Glutamatergic neuron (in vitro differentiated cells): Measurements from ENCODE around the gene BRAP. TPM values are rescaled to one million over a fixed set of nuclear protein-coding genes. Genes with fewer than 3 reads are reported as not detected.

Source experiments
- DNase-seq: peaks from one replicate; pipeline ENCODE4 v3.0.0; 2022
- H3K27ac Mint-ChIP-seq: one replicate; pipeline ENCODE4 v1.8.0; 2020; ENCODE audit warnings: mild to moderate bottlenecking, mixed read lengths, inconsistent platforms; ENCODE audit not compliant: unreplicated experiment
- H3K27me3 Mint-ChIP-seq: one replicate; pipeline ENCODE4 v1.8.0; 2020; ENCODE audit warnings: mild to moderate bottlenecking, moderate library complexity, mixed read lengths, inconsistent platforms; ENCODE audit not compliant: unreplicated experiment
- H3K36me3 Mint-ChIP-seq: one replicate; pipeline ENCODE4 v1.8.0; 2020; ENCODE audit warnings: mild to moderate bottlenecking, mixed read lengths, inconsistent platforms; ENCODE audit not compliant: unreplicated experiment
- H3K4me1 Mint-ChIP-seq: one replicate; pipeline ENCODE4 v1.8.0; 2020; ENCODE audit warnings: mild to moderate bottlenecking, low read depth, mixed read lengths, inconsistent platforms; ENCODE audit not compliant: unreplicated experiment
- H3K4me3 Mint-ChIP-seq: one replicate; pipeline ENCODE4 v1.8.0; 2020; ENCODE audit warnings: mild to moderate bottlenecking, mixed read lengths, inconsistent platforms; ENCODE audit not compliant: unreplicated experiment
- H3K9me3 Mint-ChIP-seq: one replicate; pipeline ENCODE4 v1.8.0; 2020; ENCODE audit warnings: mild to moderate bottlenecking, moderate library complexity, mixed read lengths, inconsistent platforms; ENCODE audit not compliant: unreplicated experiment
- CTCF ChIP-seq: fragments of 200-600 bp; sonication (generic); IDR thresholded peaks from one replicate; pipeline ENCODE4 v1.5.0; 2021; ENCODE audit not compliant: partially characterized antibody, unreplicated experiment
- total RNA-seq: library from RNA; stranded (reverse); fragmentation: NEBNext Ultra II Directional; extraction: Animal tissue kit (Norgen Biotek cat#: 25700); gene quantifications from one replicate; pipeline ENCODE4 v1.2.1, GENCODE V29; 2021; ENCODE audit not compliant: unreplicated experiment

BRAP gene
- total RNA-seq, 1 donor from 2014 or later, result 26.1 TPM

DNA sequence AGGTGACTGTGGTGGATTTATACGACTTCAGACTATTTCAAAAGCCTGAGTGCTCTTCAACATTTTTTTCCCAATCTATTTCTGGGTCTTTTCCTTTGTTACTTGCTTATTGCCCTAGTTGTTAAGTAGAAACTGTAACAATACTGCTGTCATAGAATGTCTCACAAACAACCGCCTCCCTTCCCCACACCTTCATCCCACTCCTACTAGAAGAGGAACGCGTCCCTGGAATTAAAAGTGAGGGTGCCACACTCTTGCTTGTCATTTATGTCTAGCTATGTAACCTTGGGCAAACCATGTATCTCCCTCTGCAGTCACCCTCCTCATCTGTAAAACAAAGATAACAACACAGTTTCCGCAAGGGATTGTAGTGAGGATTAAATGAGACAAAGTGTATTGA lies 8.6 kb downstream of the BRAP start:
- Mint-ChIP-seq H3K27me3 (no peaks in the 10 kb centered on the region), H3K4me3 (no peak overlapping the region), H3K4me1 (no peaks in the 10 kb centered on the region), H3K27ac (no peak overlapping the region), H3K9me3 (no peaks in the 10 kb centered on the region), H3K36me3 (no peaks in the 10 kb centered on the region)
- no peak for TF ChIP-seq CTCF
- no peak for DNase-seq

DNA sequence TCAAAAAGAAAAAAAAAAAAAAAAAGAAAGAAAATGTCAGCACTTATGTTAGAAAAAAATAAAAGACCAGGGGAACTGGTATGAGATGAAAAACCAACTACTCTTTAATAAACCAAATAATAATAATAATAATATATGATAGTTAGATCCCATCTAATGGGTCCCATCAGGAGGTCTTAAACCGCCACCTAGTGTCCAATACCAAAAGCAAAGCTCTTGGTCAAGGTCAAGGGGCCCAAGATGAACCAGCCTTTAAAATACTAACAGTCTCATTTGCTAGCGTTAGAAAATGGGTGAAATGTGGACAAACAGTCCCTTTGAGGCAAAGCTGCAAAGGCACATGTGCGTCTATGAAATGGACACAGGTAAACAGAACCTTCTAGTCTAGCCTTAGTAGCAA lies 12.3 kb downstream of the BRAP start:
- no peak overlapping the region for H3K27ac Mint-ChIP-seq
- H3K36me3 Mint-ChIP-seq, result no peaks in the 10 kb centered on the region
- DNase-seq, result no peak
- no peaks in the 10 kb centered on the region for H3K4me1 Mint-ChIP-seq
- H3K9me3 Mint-ChIP-seq, result no peaks in the 10 kb centered on the region
- no peaks in the 10 kb centered on the region for H3K27me3 Mint-ChIP-seq
- no peak overlapping the region for H3K4me3 Mint-ChIP-seq
- TF ChIP-seq CTCF, result peak; percentile 53

DNA sequence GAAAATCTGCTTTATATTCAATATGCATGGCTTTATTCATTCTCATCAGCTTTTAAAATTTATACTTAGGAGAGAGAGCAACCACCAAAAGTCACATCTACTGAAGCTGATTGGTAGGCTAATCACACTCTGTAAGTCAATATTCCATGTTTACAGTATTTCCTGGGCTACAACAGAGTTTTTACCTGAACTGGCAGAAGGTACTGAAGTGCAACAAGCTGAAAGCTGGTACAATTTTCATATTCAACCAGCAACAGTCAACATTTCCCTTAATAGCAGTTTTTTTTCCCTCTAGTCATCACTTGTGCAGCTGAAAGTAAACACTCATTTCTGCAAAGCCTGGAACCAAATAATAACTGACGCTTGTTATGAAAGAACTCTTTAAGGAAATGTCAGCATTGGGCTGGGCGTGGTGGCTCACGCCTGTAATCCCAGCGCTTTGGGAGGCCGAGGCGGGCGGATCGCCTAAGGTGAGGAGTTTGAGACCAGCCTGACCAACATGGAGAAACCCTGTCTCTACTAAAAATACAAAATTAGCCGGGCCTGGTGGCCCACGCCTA lies 12.9 kb downstream of the BRAP start:
- Mint-ChIP-seq H3K27me3 (no peaks in the 10 kb centered on the region), H3K4me3 (no peak overlapping the region), H3K27ac (no peak overlapping the region), H3K36me3 (no peaks in the 10 kb centered on the region), H3K4me1 (no peaks in the 10 kb centered on the region), H3K9me3 (no peaks in the 10 kb centered on the region)
- DNase-seq, result no peak
- no peak for TF ChIP-seq CTCF

GRCh38 chr12:111664961-111665865 lies 20.5 kb downstream of the BRAP start:
- DNase-seq, result no peak

More at GRCh38 chr12:111664961-111665865, 20.5 kb downstream of the BRAP start:
- H3K36me3 Mint-ChIP-seq, result no peaks in the 10 kb centered on the region
- H3K9me3 Mint-ChIP-seq, result no peaks in the 10 kb centered on the region
- no peak for TF ChIP-seq CTCF
- no peak overlapping the region for H3K27ac Mint-ChIP-seq
- H3K27me3 Mint-ChIP-seq, result no peaks in the 10 kb centered on the region
- H3K4me1 Mint-ChIP-seq, result no peaks in the 10 kb centered on the region
- H3K4me3 Mint-ChIP-seq, result no peak overlapping the region
